Measurements from ENCODE around the gene GNA15.

GRCh38 chr19:3189702-3190469 lies 54.1 kb downstream of the GNA15 start:
- no peak for TF ChIP-seq CTCF (IDR thresholded peaks at IDR 0.05; ENCODE audit: extremely low read depth in 1 of 2, insufficient read depth in 1 of 2, low read depth in 1 of 2, low read length in 2 of 2)
- no peak for TF ChIP-seq POLR2A (IDR thresholded peaks at IDR 0.05; ENCODE audit: low read depth, low read length)
- no peak for TF ChIP-seq EZH2 (IDR thresholded peaks at IDR 0.05; ENCODE audit: borderline replicate concordance, low read depth, low read length, severe bottlenecking)
- no peak for TF ChIP-seq POLR2AphosphoS5 (IDR thresholded peaks at IDR 0.05; ENCODE audit: insufficient read depth, low read depth, low read length)

Measured in endothelial cell of umbilical vein (primary cell).